ENCODE data around the gene IDH3A. TPM values are rescaled to one million over a fixed set of nuclear protein-coding genes. Genes with fewer than 3 reads are reported as not detected.

IDH3A gene
- total and polyA plus RNA-seq, 2 donors = 24.8 to 39.4 TPM

DNA sequence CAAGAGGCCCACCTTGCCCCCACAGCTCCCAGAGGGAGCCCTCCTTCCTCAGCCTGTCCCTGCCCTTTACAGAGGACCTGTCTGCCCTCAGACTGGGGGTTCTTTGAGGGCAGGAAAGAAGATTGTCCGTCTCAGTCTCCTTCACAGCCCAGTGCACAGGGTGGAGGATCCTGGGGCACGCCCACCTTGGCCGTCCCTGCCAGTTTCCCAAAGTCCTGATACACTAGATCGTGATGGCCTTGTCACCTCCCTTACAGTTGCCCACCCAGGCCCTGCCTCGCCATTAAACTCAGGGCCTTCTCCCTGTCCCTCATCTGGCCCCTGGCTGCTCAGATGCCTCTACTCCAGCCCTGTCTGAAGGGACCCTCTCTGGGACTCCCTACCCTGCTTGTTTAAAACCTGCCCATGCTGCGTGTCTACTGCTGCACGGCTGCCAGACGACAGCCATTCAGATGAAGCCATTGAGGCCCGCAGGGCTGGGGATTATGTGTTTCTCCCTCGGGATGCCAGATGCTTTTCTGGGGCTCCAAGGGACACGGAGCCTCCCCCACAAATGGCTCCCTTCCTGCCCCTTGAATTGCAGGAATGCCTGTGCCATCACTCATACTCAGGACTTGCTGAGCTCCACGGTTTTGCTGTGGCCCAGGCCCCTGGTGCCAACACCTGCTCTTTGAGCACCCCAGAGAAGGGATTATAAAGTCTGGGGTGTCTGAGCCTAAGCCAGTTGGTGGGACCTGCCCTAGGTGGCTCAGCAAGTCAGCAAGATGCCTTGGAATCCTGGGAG lies 57.4 kb downstream of the IDH3A start:
- Histone ChIP-seq H3K27ac (ENCODE audit: low read depth) (no peak overlapping the region), H3K4me1 (ENCODE audit: insufficient read depth) (no peaks in the 10 kb centered on the region), H3K4me3 (ENCODE audit: low read depth, low read length) (no peak overlapping the region), H3K36me3 (ENCODE audit: insufficient read depth) (no peaks in the 10 kb centered on the region)
- 77% methylated on average over 12 of the region's 12 CpGs for WGBS
- DNase-seq (ENCODE audit: extremely low spot score) = no peak

DNA sequence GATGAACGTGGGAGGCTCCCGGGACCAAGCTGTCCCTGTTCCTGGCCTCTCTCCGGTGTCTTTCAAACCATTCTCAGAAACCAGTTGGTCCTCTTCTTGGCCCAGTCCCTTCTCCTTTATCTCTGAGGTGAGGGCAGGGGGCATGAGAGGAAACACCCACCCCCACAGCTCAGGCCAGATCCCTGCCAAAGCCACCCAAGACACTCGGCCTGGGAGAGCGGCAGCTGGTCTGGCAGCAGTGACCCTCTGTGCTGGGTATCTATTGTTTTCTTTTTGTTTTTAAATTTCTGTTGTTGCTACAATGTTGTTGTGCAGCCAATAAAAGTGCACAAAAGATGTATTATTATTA lies 57.9 kb downstream of the IDH3A start:
- no peak for DNase-seq (ENCODE audit: extremely low spot score)
- WGBS = 91% methylated on average over 5 of the region's 5 CpGs
- H3K4me1 ChIP-seq (ENCODE audit: insufficient read depth) = no peaks in the 10 kb centered on the region
- no peaks in the 10 kb centered on the region for H3K36me3 ChIP-seq (ENCODE audit: insufficient read depth)
- H3K27ac ChIP-seq (ENCODE audit: low read depth) = no peak overlapping the region
- H3K4me3 ChIP-seq (ENCODE audit: low read depth, low read length) = no peak overlapping the region

DNA sequence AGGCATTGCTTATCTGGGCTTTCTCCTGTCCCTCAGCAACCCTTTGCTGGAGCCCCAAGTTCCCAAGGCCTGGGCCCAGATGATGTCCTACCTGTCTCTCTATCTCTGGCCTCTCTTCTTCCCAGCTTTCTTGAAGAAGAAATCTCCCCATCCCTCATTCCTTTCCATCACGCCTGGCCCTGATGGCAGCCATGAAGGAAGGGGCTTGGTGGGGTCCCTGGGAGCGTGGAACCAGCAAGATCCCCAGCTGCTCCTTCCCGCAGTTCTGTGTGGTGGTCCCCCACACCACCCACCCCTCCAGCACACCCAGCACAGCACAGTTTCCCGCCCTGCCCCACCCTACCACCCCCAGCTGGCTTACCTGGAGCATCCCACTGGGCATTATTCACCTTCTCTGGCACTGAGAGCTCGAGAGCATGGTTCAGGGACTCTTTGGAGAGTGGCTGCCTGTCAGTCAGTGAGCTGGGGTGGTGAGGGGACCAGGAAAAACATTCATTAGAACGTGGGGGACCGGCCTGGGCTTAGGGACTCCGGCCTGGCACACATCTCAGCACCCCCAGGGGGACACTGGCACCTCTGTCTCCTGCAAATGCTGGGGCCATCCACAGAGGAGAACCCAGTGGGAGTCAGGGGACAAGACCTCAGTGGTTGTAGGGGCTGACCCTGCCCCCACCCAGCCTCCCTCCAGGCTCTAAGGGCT lies 58.6 kb downstream of the IDH3A start:
- no peak overlapping the region for H3K27ac ChIP-seq (ENCODE audit: low read depth)
- no peak for DNase-seq (ENCODE audit: extremely low spot score)
- H3K4me3 ChIP-seq (ENCODE audit: low read depth, low read length) = no peak overlapping the region
- H3K4me1 ChIP-seq (ENCODE audit: insufficient read depth) = no peaks in the 10 kb centered on the region
- no peaks in the 10 kb centered on the region for H3K36me3 ChIP-seq (ENCODE audit: insufficient read depth)
- WGBS = 93% methylated on average over 8 of the region's 8 CpGs

DNA sequence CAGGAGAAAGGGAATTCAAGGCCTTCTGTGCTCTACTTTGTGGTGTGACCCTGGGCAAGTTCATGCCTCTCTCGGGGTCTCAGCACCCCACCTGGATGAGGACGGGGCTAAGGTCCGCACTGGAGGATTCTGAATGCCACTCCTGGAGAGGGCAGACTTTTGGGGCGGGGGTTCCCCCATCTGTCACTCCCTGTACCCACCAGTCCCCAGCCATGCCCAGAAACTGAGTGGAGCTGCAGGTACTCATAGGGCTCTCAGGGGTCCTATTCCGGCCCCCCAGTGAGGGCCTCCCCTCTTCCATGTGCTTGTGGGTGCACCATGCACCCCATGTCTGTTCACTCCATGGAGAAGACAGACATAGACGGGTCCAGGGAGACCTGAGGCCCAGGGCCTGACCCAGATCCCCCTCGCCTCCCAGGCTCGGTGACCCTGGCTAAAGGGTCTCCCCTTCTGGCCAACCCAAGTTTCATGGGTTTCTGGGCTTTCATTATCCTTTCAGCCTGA lies 59.2 kb downstream of the IDH3A start:
- 91% methylated on average over 8 of the region's 8 CpGs for WGBS
- Histone ChIP-seq H3K4me1 (ENCODE audit: insufficient read depth) (no peaks in the 10 kb centered on the region), H3K4me3 (ENCODE audit: low read depth, low read length) (no peak overlapping the region), H3K36me3 (ENCODE audit: insufficient read depth) (no peaks in the 10 kb centered on the region), H3K27ac (ENCODE audit: low read depth) (peak overlapping the region; percentile 26)
- no peak for DNase-seq (ENCODE audit: extremely low spot score)

DNA sequence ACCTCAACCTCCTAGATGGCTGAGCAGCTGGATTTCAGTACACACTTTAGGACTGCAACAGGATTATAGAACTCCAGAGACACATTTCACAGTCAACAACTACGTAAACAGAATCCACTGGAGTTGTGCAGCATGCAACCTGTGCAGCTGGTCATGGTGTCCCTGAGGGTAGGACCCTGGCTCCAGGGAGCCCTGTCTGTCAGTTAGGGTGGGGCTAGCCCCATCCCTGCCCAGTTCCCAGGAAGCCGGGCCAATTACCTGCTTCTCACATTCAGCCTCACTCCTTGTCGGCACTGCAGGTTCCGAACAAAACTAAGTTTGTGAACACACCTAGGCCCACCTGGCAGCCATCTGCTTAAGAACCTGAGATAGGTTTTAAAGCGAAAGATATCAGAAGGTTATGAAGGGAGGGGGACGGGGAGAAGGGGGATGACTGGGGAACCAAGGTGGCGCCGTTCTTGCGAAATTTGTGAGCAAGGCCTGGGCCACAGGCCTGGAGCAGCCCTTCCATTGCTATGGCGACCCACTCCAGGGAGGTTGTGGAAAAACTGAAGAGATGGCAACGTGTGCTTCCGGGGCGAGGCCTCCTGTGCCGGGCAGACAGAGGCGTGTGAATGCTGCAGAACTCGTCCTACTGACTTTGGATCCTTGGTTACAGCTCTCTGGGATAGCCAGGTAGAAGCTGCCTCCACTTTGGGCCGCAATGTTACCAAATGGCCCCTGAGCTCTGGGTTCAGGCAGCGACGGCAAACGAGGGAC lies 59.9 kb downstream of the IDH3A start:
- Histone ChIP-seq H3K36me3 (ENCODE audit: insufficient read depth) (no peaks in the 10 kb centered on the region), H3K4me1 (ENCODE audit: insufficient read depth) (no peaks in the 10 kb centered on the region), H3K4me3 (ENCODE audit: low read depth, low read length) (no peak overlapping the region), H3K27ac (ENCODE audit: low read depth) (peak overlapping the region; percentile 79)
- 84% methylated on average over 20 of the region's 20 CpGs for WGBS
- peak; percentile 69 for DNase-seq (ENCODE audit: extremely low spot score)

DNA sequence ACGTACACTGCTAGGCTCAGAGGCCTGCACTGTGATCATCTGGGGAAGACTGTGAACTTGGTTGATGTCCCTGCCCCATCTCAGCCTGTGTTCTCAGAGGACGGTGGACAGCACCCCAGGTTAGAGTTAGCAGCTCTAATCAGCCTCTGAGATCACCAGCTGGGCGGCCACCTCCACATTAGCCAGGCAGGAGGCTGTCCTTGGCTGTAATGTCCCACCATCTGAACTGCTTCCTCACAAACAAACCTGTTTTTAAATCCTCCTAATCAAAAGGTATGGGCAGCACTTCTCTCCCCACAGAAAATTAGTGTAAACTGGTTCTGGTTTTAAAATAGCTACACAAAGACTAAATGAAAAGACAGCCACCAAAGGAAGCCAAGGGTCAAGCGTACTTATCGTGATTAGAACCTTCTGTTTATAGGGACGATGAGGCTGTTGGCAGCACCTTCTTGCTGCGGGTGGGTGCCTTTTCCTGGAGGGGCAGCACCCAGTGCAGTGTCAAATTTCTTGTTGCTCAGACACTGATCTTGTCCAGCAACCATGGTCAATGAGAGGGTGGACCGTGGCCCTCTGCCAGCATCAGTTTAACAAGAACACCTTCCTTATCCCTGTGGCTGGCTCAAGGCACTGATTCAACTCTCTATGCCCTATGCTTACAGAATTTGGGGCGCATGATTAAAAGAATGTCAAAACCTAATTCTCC lies 60.6 kb downstream of the IDH3A start:
- H3K36me3 ChIP-seq (ENCODE audit: insufficient read depth) = no peaks in the 10 kb centered on the region
- WGBS = 44% methylated on average over 9 of the region's 9 CpGs
- no peak for DNase-seq (ENCODE audit: extremely low spot score)
- H3K27ac ChIP-seq (ENCODE audit: low read depth) = peak overlapping the region; percentile 79
- no peaks in the 10 kb centered on the region for H3K4me1 ChIP-seq (ENCODE audit: insufficient read depth)
- no peak overlapping the region for H3K4me3 ChIP-seq (ENCODE audit: low read depth, low read length)

DNA sequence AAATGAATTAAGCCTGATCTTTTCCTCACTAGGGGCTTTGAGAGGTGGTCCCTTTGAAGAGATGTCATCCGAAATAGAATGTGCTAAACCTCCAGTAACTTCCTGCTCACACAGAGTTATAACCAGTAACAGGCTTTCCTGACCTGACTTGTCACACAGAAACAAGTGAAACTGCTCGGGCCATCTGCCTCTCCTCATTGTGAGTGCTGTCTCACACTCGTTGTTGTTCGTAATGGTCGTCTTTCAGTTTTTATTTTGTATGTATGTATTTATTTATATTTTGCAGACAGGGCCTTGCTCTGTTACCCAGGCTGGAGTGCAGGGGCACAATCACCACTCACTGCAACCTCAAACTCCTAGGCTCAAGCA lies 61.2 kb downstream of the IDH3A start:
- no peak overlapping the region for H3K4me3 ChIP-seq (ENCODE audit: low read depth, low read length)
- H3K27ac ChIP-seq (ENCODE audit: low read depth) = peak overlapping the region; percentile 38
- DNase-seq (ENCODE audit: extremely low spot score) = no peak
- H3K4me1 ChIP-seq (ENCODE audit: insufficient read depth) = no peaks in the 10 kb centered on the region
- no peaks in the 10 kb centered on the region for H3K36me3 ChIP-seq (ENCODE audit: insufficient read depth)
- WGBS = 63% methylated on average over 5 of the region's 5 CpGs

DNA sequence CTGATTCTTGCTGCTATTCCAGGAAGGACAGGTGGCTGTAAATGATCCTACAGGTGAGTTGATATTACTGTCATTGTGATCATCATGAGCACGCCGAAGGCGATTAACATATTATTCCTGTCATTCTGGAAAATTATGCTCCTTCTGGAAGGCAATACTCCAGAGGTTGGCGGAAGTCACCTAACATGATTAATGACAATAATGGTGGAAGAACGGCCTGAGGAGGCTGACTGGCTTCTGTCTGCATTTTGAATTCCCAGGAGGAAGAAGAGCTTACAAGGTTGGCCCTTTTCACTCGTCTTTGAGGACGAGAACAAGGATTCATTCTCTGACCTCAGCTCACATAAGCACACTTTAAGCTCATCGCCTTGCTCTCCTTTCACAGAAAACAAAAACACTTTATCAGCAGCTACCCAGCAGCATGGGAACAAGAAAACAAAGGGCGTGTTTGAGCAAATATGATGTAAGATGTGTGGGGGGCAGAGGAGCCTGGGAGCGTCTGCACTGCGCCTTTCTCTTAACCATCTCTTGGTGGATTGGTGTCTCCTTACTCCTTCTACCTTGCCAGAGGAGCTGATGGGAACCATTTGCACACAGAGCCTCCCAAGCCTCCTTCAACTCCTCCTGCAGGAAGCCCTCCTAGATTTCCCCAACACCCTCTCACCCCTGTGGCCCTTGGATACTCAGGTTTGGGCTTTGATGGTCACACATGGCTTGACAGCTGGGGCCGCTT lies 62.2 kb downstream of the IDH3A start:
- Histone ChIP-seq H3K36me3 (ENCODE audit: insufficient read depth) (no peaks in the 10 kb centered on the region), H3K4me3 (ENCODE audit: low read depth, low read length) (no peak overlapping the region), H3K4me1 (ENCODE audit: insufficient read depth) (no peaks in the 10 kb centered on the region), H3K27ac (ENCODE audit: low read depth) (peak overlapping the region; percentile 13)
- 82% methylated on average over 12 of the region's 12 CpGs for WGBS
- no peak for DNase-seq (ENCODE audit: extremely low spot score)

DNA sequence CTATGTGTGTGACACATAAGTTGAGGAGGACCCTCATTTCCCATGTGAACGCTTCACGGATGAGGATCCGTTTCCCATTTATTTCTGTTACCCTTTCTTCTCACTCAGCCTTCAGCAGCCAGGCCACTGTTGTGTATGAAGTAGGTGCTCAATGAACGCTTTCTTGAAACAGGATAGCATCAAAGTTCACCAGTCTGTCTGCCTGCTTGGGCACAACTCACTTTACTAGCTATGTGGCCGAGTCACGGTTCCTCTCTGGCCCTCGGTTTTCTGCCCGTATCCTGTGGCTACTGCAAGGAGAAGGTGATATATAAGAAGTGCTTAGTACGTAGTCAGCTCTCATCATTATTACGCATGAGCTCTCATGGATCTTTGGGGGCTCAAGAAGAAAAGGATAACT lies 62.8 kb downstream of the IDH3A start:
- H3K4me1 ChIP-seq (ENCODE audit: insufficient read depth) = no peaks in the 10 kb centered on the region
- H3K27ac ChIP-seq (ENCODE audit: low read depth) = no peak overlapping the region
- no peak overlapping the region for H3K4me3 ChIP-seq (ENCODE audit: low read depth, low read length)
- 91% methylated on average over 10 of the region's 10 CpGs for whole genome bisulfite sequencing
- H3K36me3 ChIP-seq (ENCODE audit: insufficient read depth) = no peaks in the 10 kb centered on the region
- DNase-seq (ENCODE audit: extremely low spot score) = no peak

DNA sequence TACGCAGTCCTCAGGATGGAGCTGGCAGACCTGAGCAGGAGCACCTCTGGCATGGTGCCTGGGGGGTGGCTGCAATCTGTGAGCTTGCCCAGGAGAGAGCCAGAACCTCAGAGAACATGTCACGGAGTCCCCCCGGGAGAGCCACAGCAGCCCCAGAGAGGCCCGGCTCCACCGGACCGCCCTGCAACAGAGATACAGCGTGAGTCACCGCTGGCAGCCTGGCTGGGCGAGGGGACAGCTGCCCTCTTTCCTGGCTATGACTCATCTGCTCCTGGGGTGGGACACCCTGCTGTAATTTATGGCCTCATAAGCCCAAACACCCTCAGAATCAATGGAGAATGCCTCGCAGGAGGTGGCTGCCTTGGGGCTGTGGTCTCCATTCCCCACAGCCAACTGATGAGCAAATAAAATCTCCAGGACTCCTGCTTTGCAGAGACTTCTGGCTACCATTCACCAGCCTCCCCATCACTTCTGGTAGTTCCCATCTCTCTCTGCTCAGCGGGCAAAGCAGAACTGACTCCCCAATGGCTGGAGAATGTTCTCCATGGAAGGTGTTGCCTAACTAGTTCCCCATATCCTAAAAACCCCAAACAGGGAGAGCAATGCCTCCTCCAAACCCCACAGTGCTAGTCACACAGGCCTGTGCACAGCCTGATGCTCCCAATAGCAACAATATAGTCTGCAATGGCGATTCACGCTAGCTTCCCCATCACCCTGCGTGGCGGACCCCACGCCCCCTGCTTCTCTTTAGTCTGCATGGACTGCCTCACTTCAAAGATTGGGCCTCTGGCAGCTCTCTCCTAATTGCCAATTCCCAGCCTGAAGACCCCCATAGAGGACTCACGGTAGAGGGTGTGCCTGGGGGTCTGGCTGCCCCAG lies 63.6 kb downstream of the IDH3A start:
- Histone ChIP-seq H3K36me3 (ENCODE audit: insufficient read depth) (no peaks in the 10 kb centered on the region), H3K4me3 (ENCODE audit: low read depth, low read length) (no peak overlapping the region), H3K27ac (ENCODE audit: low read depth) (peak overlapping the region; percentile 65), H3K4me1 (ENCODE audit: insufficient read depth) (no peaks in the 10 kb centered on the region)
- DNase-seq (ENCODE audit: extremely low spot score) = no peak
- 50% methylated on average over 17 of the region's 17 CpGs for WGBS

DNA sequence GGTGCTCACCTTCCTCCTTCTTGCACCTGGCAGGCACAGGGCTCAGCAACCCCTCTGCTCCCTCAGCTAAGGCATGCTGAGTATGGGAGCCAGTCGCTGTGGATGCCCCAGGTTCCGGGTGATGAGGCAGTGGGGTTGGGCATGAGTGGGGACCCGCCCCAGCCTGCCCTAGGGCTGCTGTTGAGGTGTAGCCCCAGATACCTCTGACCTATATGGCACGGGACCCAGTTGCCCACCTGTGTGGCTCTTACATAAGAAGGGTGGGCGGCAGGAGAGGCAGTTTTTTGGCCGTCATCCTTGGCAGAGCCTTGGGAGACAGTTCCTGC lies 64.2 kb downstream of the IDH3A start:
- no peaks in the 10 kb centered on the region for H3K4me1 ChIP-seq (ENCODE audit: insufficient read depth)
- 91% methylated on average over 6 of the region's 6 CpGs for WGBS
- H3K4me3 ChIP-seq (ENCODE audit: low read depth, low read length) = no peak overlapping the region
- no peaks in the 10 kb centered on the region for H3K36me3 ChIP-seq (ENCODE audit: insufficient read depth)
- H3K27ac ChIP-seq (ENCODE audit: low read depth) = no peak overlapping the region
- no peak for DNase-seq (ENCODE audit: extremely low spot score)

DNA sequence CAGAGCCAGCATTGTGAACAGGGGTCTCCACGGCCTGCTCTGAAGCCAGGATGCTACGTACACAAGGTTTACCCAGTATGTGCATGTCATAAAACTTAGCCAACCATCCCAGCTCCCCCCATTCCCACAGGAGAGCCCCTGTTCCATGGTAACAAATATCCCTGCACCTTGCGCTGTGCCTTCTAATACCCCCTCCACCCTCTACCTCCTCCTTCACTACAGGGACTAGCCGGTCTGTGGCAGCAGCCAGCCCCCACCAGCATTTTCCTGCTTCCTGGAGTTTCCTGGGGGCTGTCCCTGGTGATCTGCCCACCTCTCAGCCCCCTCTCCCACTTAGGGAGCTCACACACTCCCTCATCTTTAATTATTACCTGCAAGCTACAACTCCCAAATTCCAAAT lies 64.8 kb downstream of the IDH3A start:
- Histone ChIP-seq H3K36me3 (ENCODE audit: insufficient read depth) (no peaks in the 10 kb centered on the region), H3K4me1 (ENCODE audit: insufficient read depth) (no peaks in the 10 kb centered on the region), H3K4me3 (ENCODE audit: low read depth, low read length) (no peak overlapping the region), H3K27ac (ENCODE audit: low read depth) (no peak overlapping the region)
- DNase-seq (ENCODE audit: extremely low spot score) = no peak
- WGBS = 92% methylated on average over 4 of the region's 4 CpGs

Measured in urinary bladder (tissue), 4 donors.